ENCODE data around the gene RPL18. TPM values are rescaled to one million over a fixed set of nuclear protein-coding genes. Genes with fewer than 3 reads are reported as not detected.
A peak's percentile ranks its signal among the peaks of the same experiment; 100 is the strongest.
"Not testable (repeated sequence)": the region's sequence is repeated elsewhere in the genome, so short reads cannot be mapped to it uniquely, and the experiment has no call there.

Gene RPL18
- total RNA-seq, 1 experiment from 2014 or later: 3,072 TPM

- in situ Hi-C loops (cut with HindIII; ENCODE audit: low sequenced_read_pairs): no loop called here
- DNase-seq (ENCODE audit: low spot score): no peak
These were observed 22.1 kb downstream of the RPL18 start for GRCh38 chr19:48596679-48597465.

DNA sequence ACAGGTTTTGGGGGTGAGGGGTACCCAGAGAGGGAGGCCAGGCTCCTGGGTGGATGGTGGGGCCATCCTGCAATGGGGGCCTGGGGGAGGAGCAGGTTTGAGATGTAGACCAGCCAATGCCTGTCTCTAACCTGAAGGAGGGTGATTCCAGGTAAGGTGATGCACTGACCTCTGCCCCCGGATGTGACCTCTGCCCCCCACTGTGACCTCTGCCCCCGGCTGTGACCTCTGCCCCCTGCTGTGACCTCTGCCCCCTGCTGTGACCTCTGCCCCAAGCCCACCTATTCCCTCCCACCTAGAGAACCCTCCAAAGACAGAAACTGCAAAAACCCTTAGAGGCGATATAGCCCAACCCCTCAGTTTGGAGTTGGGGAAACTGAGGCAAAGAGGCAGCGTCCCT is 22.7 kb downstream of the RPL18 start:
- in situ Hi-C loops (cut with HindIII; ENCODE audit: low sequenced_read_pairs): no loop called here
- no peak for DNase-seq (ENCODE audit: low spot score)

- in situ Hi-C loops (cut with HindIII; ENCODE audit: low sequenced_read_pairs): no loop called here
These were observed 23.1 kb downstream of the RPL18 start for GRCh38 chr19:48595833-48596232.

GRCh38 chr19:48595171-48595570 is 23.8 kb downstream of the RPL18 start:
- in situ Hi-C loops (cut with HindIII; ENCODE audit: low sequenced_read_pairs): no loop called here
- no peak for DNase-seq (ENCODE audit: low spot score)

More at GRCh38 chr19:48595833-48596232, 23.1 kb downstream of the RPL18 start:
- no peak for DNase-seq (ENCODE audit: low spot score)

DNA sequence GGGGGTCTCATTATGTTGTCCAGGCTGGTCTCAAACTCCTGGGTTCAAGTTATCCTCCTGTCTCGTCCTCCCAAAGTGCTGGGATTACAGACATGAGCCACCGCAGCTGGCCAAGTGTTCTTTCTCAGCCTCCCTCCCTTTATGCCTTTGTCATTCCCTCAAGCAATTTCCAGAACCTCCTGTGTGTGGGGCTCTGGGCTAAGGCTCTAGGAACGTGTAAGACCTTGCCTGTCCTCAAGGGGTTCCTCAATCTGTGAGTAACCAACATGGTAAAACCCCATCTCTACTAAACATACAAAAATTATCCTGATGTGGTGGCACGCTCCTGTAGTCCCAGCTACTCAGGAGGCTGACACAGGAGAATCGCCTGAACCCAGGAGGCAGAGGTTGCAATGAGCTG is 28.0 kb downstream of the RPL18 start:
- DNase-seq (ENCODE audit: low spot score): no peak
- in situ Hi-C loops (cut with HindIII; ENCODE audit: low sequenced_read_pairs): no loop called here

- peak; percentile 67 for DNase-seq (ENCODE audit: low spot score)
- in situ Hi-C loops (cut with HindIII; ENCODE audit: low sequenced_read_pairs): no loop called here
These were observed 30.1 kb downstream of the RPL18 start for GRCh38 chr19:48588670-48589401.

DNA sequence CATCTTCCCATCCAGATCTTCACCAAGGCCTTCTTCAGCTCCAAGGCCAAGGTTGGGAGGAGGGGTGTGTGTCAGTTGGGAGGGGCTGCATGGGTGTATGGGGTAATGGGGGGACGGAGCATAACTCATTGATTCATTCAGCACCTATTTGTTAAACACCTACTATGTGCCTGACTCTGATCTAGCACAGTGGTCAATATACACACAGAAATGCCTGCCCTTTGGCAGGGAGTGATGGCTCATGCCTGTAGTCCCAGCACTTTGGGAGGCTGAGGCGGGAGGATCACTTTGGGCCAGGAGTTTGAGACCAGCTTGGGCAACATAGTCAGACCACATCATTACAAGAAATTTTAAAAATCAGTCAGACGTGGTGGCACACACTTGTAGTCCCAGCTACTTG is 31.6 kb downstream of the RPL18 start:
- DNase-seq (ENCODE audit: low spot score): no peak
- in situ Hi-C loops (cut with HindIII; ENCODE audit: low sequenced_read_pairs): no loop called here

- in situ Hi-C loops (cut with HindIII; ENCODE audit: low sequenced_read_pairs): no loop called here
- DNase-seq (ENCODE audit: low spot score): no peak
These were observed 36.8 kb downstream of the RPL18 start for GRCh38 chr19:48582168-48582567.

DNA sequence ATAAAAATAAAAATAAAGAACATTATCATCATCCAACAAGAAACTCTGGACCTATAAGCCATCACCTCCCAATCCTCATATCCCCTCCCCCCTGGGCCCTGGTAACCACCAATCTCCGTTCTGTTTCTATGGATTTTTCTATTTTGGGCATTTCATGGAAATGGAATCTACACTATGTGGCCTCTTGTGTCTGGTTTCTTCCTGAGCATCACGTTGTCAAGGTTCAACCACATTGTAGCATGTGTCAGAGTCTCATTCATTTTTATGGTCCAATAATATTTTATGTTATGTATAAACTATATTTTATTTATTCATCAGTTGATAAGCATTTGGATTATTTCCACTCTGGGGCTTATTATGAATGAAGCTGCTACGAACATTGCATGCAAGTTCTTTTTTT is 40.1 kb downstream of the RPL18 start:
- in situ Hi-C loops (cut with HindIII; ENCODE audit: low sequenced_read_pairs): no loop called here
- no peak for DNase-seq (ENCODE audit: low spot score)

DNA sequence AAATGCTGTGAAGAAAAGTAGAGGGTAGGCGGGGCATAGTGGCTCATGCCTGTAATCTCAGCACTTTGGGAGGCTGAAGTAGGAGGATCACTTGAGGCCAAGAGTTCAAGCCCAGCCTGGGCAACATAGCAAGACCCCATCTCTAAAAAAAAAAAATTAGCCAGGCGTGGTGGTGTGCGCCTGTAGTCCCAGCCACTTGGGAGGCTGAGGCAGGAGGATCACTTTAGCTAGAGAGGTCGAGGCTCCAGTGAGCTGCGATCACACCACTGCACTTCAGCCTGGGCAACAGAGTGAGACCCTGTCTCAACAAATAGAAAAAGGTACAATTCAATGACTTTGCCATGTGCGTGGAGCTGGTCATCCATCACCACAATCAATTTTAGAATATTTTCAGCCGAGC is 41.1 kb downstream of the RPL18 start:
- in situ Hi-C loops (cut with HindIII; ENCODE audit: low sequenced_read_pairs): not testable (repeated sequence)

DNA sequence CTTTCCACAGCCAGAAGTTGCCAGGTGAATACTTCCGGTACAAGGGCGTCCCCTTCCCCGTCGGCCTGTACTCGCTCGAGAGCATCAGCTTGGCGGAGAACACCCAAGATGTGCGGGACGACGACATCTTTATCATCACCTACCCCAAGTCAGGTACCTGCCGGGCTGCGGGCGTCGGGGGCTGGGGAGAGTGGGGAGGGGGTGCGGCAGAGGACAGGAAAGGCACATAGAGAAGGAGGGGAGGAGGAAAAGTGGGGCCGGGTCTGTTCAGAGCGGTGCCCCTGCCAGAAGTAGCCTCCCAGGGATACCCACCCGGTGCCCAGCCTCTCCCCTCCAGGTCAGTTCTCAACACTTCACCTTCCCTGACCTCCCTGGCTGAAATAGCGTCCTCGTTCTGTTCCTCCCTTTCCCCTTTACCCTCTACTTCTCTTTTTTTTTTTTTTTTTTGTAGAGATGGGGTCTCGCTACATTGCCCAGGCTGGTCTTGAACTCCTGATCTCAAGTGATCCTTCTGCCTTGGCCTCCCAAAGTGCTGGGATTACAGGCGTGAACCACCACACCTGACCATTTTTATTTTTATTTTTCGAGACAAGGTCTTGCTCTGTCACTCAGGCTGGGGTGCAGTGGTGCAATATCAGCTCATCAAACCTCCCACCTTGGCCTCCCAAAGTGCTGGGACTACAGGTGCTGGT is 42.9 kb downstream of the RPL18 start:
- in situ Hi-C loops (cut with HindIII; ENCODE audit: low sequenced_read_pairs): no loop called here
- no peak for DNase-seq (ENCODE audit: low spot score)

More for the DNA sequence above, 41.1 kb downstream of the RPL18 start:
- DNase-seq (ENCODE audit: low spot score): not testable (repeated sequence)

DNA sequence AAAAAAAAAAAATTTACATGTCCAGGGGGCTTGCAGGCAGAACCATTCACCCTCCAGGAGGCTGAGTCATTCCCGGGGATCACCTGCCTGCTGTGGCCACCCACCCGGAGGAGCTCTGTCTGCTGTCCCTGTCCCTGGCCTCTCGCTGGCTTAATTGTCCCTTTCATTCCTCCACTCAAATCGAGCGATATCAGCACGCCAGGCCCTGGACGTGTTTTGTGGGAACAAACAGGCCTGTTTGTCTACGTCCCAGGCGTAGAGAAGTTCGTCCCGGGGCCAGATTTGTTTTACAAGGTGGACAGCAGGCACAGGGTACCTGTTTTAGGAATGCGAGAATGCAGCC is 45.8 kb downstream of the RPL18 start:
- no peak for DNase-seq (ENCODE audit: low spot score)
- in situ Hi-C loops (cut with HindIII; ENCODE audit: low sequenced_read_pairs): no loop called here

DNA sequence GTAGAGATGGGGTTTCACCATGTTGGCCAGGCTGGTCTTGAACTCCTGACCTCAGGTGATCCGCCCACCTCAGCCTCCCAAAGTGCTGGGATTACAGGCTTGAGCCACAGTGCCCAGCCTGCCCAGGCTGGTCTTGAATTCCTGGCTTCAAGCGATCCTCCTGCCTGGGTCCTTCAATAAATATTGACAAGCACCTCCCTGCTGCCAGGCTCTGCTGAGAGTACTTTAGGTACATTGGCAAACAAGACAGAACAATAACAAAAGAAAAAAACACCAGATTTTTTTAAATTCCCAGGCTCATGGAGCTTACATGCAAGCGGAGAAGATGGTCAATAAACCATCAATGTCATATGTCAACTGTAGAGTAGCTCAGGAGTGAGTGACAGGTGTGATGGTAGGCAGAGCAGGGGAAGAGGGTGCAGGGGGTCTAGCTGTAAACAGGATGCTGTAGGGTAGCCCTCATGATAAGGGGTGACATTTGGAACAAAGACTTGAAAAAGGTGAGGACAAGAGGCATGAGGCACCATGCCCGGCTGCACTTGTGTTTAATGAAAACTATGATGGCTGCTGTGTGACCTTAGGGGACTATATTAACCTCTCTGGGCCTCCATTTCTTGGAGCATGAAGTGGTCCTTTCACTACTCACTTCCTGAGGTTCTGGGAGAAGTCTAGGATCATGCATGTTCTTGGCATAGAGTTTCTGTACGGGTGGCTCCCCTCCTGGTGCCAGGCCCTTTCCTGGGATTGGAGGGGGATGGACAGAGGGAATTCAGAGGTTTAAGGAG is 47.4 kb downstream of the RPL18 start:
- DNase-seq (ENCODE audit: low spot score): no peak
- in situ Hi-C loops (cut with HindIII; ENCODE audit: low sequenced_read_pairs): no loop called here

DNA sequence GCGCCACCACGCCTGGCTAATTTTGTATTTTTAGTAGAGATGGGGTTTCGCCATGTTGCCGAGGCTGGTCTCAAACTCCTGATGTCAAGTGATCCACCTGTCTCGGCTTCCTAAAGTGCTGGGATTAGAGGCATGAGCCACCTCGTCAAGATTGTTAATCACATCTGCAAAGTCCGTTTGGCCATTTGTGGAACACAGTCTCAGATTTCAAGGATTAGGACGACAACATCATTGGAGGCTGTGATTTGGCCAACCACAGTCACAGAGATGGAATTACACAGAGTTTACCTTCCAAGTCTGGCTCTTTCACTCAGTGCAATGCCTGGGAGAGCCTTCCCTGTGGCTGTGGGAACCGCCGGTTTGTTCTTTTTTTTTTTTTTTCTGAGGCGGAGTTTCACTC is 49.2 kb downstream of the RPL18 start:
- in situ Hi-C loops (cut with HindIII; ENCODE audit: low sequenced_read_pairs): no loop called here
- peak; percentile 45 for DNase-seq (ENCODE audit: low spot score)

GRCh38 chr19:48568345-48568886 is 50.6 kb downstream of the RPL18 start:
- DNase-seq (ENCODE audit: low spot score): peak; percentile 71
- in situ Hi-C loops (cut with HindIII; ENCODE audit: low sequenced_read_pairs): no loop called here
